KG1 (cell line): ENCODE results near the gene LCN10.

Experiments
- DNase-seq: peaks from one replicate; lab custom pipeline; 2025; lab: John Stamatoyannopoulos, UW

LCN10 gene

DNA sequence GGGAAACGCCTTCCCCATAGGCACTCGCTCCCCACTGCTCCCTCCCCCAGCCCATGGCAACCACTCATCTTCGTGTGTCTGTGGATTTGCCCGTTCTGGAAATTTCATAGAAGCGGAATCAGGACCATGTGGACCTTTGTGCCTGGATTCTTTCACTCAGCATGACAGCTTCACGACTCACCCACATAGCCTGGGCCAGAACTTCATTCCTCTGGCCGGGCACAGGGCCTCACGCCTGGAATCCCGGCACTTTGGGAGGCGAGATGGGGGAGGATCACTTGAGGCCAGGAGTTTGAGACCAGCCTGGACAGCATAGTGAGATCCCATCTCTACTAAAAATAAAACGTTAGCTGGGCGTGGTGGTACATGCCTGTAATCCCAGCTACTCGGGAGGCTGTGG, 42.4 kb downstream of the LCN10 start:
- no peak for DNase-seq

DNA sequence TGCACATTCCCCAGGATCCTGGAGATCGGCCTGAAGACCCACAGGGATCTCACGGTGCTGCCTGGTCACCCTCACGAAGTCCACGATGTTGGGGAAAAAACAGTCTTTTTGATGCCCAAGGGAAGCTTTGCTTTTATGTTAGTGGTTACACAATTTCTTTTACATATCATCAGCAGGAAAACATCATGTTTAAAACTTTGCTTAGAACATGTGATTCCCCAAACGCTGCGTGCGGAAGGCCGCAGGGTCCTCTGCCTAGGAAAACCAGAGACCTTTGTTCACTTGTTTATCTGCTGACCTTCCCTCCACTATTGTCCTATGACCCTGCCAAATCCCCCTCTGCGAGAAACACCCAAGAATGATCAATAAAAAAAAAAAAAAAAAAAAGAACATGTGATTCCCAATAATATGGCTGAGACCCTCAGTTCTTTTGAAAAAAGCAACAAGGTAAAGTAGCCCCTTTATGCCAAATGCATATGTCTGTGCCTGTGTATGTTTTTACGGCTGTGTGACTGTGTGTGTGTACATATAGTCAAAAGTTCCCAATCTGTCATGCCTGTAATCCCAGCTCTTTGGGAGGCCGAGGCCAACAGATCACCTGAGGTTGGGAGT, 44.0 kb downstream of the LCN10 start:
- no peak for DNase-seq

DNA sequence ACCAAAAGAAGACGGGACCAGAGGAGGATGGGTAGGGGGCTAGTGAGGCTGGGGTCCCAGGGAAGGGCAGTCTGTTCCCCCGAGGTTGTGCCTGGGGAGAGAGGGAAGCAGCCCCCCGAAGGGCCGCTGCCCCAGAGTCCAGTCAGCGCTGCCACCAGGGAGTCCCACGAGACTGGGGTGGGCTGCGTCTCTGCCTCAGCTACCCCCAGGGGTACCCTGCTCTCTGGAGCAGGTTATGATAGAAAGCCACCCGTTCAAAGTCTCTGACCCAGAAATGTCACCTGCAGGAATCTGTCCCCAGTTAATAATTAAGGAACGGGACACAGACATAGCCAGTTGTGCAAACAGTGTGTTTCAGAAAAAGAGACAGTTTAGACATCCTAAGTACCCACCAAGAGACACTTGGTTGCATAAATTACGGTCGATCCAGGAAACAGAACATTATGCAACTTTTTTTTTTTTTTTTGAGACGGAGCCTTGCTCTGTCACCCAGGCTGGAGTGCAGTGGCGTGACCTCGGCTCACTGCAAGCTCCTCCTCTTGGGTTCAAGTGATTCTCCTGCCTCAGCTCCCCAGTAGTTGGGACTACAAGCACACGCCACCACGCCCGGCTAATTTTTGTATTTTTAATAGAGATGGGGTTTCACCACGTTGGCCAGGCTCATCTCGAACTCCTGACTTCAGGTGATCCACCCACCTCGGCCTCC, 44.8 kb downstream of the LCN10 start:
- no peak for DNase-seq

DNA sequence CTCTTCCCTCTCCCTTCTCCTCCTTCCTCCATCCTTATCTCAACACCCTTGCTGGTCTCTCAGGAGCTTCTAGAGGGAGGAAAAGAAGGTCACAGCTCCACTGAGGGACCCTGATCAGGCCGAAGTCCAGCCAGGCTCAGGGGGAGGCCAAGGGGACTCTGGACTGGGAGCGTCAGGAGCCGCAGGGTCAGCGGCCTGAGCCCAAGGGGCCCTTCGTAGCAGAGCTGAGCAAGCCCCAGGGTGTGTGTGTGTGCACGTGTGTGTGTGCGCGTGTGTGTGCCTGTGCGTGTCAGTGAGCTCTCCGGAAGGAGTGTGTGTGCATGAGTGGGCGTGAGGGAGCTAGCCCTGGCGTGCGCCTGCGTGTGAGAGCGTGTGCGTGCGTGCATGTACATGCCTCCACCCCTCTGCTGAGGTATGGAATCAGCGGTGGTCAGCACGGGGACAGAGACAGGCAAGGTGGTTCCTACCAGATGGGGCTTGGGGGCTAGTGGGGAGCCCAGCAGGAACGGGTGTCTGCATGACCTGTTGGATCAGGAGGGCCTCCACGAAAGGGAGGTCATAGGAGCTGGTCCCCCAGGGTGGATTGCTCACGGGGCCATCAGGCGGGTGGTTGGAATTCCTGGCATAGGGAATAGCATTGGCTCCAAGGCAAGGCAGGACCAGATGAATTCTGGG, 45.5 kb downstream of the LCN10 start:
- DNase-seq = no peak

DNA sequence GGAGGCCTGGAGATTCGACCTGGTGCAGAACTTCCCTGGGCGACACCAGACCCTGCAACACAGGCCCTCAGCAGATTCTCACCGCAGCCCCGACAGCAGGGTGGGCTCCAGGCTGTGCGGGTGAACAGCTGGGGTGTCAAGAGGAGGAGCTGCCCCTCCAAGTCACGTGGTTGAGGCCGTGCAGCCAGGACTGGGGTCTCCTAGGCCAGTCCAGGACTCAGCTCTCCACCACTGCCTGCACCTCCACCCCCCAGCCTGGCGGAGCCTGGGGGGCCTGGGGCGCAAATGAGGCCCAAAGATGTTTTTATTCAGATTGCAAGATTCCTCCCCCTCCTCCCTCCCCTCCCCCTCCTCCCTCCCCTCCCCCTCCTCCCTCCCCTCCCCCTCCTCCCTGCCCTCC, 46.2 kb downstream of the LCN10 start:
- no peak for DNase-seq

DNA sequence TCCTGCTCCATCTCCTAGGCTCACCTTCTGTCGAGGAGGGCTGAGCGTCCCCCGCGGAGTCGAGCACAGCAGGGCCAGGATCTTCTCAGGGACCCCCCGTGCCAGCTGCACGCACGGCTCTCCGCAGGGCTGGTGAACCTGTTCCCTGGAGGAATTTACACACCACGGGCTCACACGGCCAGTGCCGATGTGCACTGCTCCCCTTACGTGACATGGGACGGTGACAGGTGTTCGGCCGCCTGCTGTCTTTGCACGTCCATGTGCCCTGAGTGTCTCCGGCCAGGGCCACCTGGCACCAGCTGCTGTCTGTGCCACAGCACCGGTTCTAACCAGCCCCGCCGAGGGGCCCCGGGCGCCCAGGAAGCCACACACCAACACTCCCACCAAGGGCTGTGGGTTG, 46.8 kb downstream of the LCN10 start:
- DNase-seq = no peak

DNA sequence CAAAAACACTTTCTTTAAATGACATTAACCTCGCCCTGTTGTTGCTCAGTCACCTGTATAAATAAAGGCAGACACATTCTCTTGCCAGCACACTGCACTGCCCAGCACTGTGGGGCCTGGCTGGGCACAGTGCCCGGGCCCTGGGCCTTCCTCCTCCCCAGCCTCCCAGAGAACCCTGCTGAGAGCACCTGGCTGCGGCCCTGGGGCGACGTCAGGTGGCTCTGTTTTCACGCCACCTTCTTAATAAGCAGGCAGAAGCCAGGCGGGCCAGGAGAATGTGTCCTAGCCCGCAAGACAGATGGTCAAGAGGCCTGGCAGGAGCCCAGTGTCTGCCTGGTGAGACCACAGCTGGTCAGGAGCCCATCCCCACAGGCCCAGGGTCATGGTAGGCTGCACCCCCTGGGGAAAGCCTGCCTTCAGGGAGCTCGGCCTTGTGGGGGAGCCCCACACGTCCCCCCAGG, 47.3 kb downstream of the LCN10 start:
- no peak for DNase-seq

DNA sequence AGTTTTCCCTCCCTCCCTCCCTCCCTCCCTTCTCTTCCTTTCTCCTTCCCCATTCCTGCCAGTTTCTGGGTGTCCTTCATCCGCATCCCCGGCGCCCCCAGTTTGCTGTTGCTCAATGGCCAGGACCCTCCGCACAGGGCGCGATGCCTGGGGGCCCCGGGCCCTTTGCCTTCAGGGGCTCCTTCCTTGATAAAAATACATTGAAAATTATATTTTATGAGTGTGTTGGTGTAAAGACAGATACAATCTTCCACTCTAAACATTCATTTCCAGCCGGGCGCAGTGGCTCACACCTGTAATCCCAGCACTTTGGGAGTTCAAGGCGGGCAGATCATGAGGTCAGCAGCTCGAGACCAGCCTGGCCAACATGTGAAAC, 47.9 kb downstream of the LCN10 start:
- no peak for DNase-seq

DNA sequence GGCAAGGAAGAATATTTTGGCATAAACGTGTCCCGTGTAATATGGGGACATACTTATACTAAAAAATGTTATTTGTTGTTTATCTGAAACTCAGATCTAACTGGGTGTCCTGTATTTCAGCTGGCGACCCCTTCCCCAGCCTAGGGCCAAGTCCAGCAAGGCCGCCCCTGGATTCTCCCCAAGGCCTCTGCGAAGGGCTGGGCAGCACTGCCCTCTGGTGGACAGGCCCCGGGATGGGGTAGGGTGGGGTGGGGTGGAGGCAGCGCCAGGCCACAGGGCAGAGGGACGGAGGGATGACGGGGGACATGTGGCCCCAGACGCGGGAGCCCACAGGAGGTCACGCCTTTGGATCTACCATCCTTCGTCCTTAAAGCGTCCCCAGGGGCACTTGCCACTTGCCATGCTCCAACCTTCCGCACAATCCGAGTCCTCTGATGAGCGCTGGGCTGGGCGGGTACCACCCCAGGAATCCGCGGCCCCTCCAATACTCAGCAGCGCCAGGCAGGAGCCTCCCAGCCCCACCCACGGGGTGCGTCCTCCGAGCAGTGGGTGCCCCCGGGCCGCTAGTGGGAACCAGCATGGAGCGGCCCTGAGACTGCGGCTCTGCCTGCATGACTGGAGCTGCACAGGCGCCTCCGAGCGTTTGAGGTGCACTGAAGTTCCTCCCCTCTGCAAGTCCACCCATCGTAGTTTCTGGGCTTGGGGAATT, 48.4 kb downstream of the LCN10 start:
- DNase-seq = no peak

DNA sequence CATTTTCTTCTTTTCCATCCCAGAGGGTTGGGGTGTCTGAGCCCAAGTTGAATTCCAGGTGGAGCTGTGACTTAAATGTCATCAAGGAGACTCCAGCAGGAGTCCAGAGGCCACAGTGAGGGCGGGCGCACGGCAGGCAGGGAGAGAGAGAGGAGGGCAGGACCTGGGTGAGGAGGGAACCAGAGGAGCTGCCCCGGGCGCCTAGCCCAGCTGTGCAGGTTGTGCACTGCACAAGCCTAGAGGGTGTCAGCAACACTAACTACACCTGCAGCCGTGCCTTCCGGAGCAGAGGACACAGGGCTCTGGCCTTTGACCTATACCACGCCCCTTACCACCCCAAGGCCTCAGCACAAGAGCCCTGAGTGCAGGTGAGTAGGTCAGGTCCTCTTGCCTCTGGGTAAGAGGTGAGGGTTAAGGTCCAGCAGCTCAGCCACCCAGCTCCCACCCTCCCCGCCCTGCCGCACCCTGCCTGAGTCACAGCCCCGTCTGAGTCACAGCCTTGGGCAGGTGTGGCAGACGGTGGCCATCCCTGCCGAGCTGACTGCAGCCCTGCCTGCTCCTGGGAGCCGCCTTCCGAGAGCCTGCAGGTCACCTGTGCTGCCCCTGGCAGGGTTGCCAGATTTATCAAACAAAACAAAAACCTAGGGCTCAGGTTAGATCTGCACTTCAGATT, 49.1 kb downstream of the LCN10 start:
- DNase-seq = no peak

DNA sequence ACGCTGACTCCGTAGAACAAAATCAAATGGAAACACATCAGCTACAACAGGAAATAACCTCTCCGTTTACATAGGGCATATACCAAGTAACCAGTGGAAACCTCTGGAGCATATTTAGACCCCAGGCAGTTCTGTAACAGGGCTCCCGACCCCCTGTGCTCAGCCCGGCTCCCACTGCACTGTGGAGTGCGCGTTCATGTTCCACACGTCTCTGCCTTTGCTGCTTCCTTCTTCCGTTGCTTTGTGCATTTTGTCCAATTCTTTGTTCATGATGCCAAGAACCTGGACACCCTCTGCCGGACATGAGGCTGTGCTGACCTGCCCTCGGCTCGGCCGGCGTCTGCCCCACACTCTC, 49.6 kb downstream of the LCN10 start:
- no peak for DNase-seq

DNA sequence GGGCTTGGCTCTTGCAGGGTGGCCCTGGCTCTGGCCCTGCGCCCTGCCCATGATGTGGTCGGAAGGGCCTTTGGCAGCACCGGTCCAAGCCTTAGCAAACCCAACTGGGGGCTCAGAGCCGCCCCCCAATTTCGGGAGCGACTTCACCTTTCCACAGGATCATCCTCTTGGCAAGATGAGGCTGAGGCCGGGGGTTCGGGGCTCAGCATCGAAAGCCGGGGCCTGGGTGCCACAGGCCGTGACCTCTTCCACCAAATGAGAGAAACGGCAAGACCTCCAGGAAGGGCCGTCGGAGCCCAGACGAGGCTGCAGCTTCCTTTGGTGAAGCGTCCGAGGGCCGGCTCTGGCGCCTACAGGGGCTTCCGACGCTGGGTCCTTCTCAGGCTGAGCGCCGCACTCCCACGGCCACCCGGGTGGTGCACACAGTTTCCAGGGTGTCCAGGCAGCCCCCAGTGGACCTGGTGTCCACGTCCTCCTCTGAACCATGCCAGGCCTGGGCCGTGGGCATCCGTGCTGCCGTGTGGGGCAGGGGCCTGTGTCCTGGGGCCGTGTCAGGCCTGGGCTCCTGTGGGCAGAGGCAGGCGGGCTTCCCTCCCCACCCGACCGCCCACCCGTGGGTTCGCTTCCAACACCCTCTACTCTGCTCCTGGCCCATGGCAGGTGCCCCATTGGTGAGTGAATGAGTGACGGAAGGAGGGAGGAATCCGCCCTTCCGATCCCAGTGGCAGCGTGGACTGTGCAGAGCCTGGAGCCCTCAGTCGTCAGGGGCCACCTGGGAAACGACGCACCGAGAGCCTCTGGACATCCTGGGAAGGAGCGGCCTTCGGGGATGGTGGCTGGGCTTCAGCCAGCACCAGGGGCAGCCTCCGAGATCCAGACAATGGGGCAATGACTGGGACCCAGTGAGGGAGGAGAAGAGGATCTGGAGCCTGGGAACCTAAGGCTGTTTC, 50.3 kb downstream of the LCN10 start:
- DNase-seq = no peak

DNA sequence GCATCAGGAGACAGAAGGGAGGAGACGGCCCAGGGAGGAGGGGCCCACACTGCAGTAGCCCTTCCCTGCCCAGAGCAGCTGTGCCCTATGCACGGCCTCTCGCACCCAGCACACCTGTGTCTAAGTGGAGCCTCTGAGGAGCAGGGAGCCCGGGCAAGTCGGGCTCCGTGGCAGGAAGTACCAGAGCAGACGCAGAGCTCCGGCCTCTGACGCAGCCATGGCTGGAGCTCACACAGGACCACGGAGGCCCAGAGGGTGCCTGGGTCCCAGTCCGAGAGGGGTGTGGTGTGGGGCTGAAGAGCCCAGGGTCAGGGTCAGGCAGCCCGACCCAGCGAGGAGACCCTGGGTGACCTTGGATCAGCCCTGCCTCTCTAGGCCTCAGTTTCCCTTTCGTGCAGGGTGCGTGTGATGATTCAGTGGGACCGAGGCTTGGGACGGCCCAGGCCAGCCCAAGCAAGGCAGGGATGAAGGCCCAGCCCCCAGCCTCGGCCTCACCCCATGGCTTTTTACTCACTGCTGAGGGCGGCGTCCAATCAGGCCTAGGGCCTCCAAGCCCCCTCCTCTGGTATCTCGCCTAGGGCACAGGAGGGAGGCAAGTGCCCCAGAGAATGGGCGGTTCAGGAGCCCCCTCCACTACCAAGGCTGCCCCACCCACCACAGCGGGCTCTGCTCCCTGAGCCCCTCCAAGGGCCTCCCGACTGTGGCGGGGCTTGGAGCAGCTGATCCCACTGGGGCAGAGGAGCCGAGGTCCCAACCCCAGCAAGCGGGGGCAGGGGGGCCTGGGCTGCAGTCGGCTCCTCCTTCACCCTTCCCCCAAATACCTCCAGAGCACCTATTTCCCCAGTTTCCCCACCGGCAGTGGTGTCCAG, 51.2 kb downstream of the LCN10 start:
- no peak for DNase-seq

DNA sequence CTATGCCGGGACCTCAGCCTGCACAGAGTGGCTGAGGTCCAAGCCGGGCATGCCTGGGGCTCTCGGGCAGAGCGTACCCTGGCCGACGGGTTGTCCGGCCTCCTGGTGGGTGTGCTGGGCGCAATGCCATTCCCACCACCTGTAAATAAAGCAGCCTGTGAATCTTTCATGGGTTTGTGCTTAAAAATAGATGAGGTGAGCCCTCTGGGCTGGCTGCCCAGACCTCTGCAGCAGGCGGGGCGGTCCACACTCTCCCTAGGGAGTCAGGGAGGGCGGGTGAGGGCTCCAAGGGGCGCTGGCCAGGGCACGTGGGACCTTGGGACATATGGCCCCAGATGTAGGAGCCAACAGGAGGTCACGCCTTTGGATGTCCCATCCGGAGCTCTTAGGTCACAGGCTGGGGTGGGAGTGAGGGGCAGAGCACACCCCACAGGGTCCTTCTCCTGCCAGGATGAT, 51.9 kb downstream of the LCN10 start:
- DNase-seq = no peak

DNA sequence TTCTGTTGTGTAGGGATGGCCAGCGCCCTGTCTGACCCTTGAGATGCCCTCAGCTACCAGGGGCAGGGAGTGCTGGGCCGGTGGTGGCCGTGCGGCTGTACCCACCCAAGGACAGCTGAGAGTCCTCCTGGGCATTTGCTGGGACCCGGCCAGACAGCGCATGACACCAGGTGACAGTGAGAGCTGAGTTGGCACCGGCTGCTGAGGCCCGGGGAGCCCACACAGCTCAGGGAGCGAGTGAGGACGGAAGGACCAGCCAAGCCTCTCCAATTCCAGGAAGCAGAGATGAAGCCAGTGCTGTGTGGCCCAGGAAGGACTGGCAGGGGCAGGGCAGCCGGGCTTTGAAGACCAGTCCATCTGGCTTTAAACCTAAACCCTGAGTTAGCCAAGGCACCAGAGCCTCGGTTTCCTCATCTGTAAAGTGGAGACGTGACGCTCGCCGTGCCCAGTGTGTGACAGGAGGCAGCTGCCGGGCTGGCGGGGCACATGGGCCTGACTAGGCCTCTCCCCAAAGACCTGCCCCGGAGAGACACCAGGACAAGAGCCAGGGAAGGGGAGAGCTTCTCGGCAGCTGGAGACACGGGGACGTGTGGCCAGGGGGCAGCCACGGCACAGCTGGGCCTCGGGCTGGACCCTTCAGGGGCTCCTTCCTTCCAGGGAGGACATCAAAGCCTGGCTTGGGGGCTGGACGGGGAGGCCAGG, 52.5 kb downstream of the LCN10 start:
- no peak for DNase-seq

DNA sequence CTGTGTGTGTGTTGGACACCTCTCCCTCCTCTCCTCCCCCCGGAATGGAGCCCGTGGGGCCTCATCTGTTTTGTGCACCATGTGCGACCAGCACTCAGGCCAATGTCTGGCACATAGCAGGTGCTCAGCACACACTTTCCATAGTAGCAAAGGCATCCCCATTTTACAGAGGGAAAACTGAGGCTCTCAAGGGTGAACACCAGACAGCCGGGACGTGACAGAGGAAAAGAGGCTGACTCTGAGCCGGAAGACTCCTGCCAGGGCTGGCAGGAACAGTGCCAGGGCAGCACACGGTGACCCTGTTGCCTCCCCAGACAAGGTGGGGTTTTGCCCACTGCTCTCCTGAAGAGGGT, 53.7 kb downstream of the LCN10 start:
- DNase-seq = no peak

DNA sequence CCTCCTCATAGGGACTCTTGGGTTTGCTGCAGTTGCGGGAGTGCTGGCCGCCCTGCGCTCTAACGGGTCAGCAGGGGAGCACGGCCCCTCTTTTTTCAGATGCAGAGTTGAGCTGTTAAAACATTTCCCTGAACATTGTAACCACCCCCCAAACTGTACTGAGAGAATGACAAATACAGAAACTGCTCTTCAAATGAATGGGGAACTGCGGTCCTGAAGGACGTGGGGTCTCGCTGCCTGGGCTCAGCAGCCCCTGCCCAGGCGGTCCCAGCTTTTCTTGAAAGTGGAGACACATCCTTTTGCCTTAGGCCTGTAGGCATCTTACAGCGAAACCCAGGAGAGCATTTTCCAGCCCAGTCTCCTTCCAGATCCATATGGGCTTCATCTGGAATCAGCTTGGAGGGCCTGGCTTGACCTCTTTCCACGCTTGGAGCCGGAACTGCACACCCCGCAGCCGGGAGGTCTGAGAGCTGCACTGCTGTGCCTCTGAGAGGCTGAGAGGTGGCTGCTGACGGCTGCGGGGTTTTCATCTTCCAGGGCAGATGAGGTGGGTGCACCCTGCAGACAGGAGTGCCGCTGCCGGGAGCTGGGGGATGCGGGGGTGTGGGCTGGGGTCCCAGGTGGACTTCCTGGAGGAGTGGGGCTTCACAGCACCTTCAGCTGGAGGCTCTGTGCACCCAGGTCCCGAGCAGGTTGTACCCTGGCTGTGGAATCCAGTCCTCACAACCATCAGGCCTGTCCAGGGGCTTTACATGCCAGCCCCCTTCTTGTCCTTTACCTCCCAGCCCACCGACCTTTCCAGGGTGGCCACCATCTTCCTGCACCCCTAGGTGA, 54.2 kb downstream of the LCN10 start:
- no peak for DNase-seq
